DND-41 (cell line): ENCODE data around the gene ABCA3.

Experiments used
- ATAC-seq: fragments of 200-7000 bp; cut with Tn5 transposase; 3 replicates; pipeline ENCODE4 v1.9.1; 2021; ENCODE audit warnings: low read depth; ENCODE audit not compliant: insufficient read depth
- DNase-seq: peaks from one replicate; pipeline ENCODE4 v3.0.0-alpha.2; 2020
- H2AFZ ChIP-seq: 2 replicates; pipeline ENCODE4 v1.6.0; 2012; ENCODE audit warnings: low read depth, low read length
- H3K27ac ChIP-seq: 2 replicates; pipeline ENCODE4 v1.5.1; 2012; ENCODE audit warnings: low read length, inconsistent platforms
- H3K27me3 ChIP-seq: fragments of 200-600 bp; sonication (generic); 2 replicates; pipeline ENCODE4 v1.6.0; 2012; ENCODE audit warnings: low read length, mild to moderate bottlenecking, inconsistent platforms; ENCODE audit not compliant: insufficient read depth, poor library complexity
- H3K36me3 ChIP-seq: 2 replicates; pipeline ENCODE4 v1.5.1; 2012; ENCODE audit warnings: low read length, inconsistent platforms; ENCODE audit not compliant: insufficient read depth
- H3K4me1 ChIP-seq: 2 replicates; pipeline ENCODE4 v1.5.1; 2012; ENCODE audit warnings: mild to moderate bottlenecking, low read length; ENCODE audit not compliant: insufficient read depth
- H3K4me2 ChIP-seq: 2 replicates; pipeline ENCODE4 v1.6.0; 2012; ENCODE audit warnings: mild to moderate bottlenecking, moderate library complexity, low read length, inconsistent platforms; ENCODE audit not compliant: insufficient read depth
- H3K4me3 ChIP-seq, 2 experiments: fragments of 200-600 bp in 1 of 2; shearing (Covaris generic) in 1 of 2; 2 replicates each; pipeline ENCODE4 v1.5.1; 2012 to 2016; ENCODE audit warnings: inconsistent platforms in 2 of 2, low read length in 2 of 2, mild to moderate bottlenecking in 2 of 2, low read depth in 1 of 2, moderate library complexity in 1 of 2
- H3K79me2 ChIP-seq: 2 replicates; pipeline ENCODE4 v1.6.0; 2012; ENCODE audit warnings: low read length, inconsistent platforms; ENCODE audit not compliant: insufficient read depth
- H3K9ac ChIP-seq: 2 replicates; pipeline ENCODE4 v1.6.0; 2012; ENCODE audit warnings: low read depth, mild to moderate bottlenecking, inconsistent platforms, low read length, moderate library complexity
- H3K9me3 ChIP-seq: 2 replicates; pipeline ENCODE4 v1.5.1; 2012; ENCODE audit warnings: low read length, moderate library complexity, mild to moderate bottlenecking, inconsistent platforms; ENCODE audit not compliant: insufficient read depth, severe bottlenecking
- H4K20me1 ChIP-seq: 2 replicates; pipeline ENCODE4 v1.6.0; 2012; ENCODE audit warnings: low read length; ENCODE audit not compliant: insufficient read depth
- EZH2 ChIP-seq: IDR thresholded peaks from 3 replicates; pipeline ENCODE4 v1.6.1; 2012; ENCODE audit warnings: borderline replicate concordance, low read depth, mild to moderate bottlenecking, moderate library complexity, low read length, inconsistent platforms; ENCODE audit not compliant: severe bottlenecking
- TF ChIP-seq, protein P1 (sequence below): IDR thresholded peaks from 2 replicates; pipeline ENCODE4 v1.5.1; 2012; ENCODE audit warnings: borderline replicate concordance, low read length, moderate library complexity, mild to moderate bottlenecking; ENCODE audit not compliant: poor library complexity, severe bottlenecking; ENCODE audit errors: extremely low read depth

ABCA3 gene

DNA sequence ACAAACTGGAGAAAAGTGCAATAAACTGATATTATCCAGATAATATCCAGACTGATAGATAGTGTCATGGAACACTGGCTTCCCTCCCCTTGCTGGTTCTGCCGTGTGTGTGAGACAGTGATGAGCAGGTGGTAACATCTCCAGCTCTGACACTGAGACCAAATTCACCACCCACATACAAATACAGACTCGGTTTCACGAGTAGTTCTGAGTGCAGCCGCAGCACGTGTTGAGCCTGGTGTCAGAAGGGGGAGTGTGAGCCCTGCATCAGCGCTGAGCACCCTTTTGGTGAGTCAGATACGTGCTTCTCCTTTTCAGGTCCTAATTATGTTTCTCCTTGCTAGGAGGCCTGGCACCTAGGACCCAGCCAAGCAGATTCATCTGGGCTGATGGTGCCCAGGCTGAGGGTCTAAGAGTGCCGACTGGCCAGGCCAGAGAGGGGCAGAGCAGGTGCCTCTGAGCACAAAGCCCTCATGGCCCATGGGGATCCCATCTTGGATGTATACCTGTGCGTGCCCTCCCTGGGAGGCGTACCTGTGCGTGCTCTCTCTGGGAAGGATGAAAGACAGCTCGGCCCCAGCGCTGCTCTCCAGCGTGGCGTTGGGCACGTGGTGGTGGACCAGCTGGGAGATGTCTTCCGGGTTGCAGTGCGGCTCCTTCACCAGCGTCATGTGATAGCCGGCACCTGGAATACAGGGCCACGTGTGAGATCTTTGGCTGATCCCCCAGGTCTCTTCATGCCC, 45.3 kb downstream of the ABCA3 start:
- Histone ChIP-seq H2AFZ (no peak overlapping the region), H3K9ac (no peak overlapping the region), H3K4me3 (no peak overlapping the region), H3K4me1 (peaks cover 9% of the 10 kb centered on the region), H3K9me3 (no peaks in the 10 kb centered on the region), H4K20me1 (no peaks in the 10 kb centered on the region), H3K27me3 (no peaks in the 10 kb centered on the region), H3K4me2 (no peak overlapping the region), H3K36me3 (no peaks in the 10 kb centered on the region), H3K27ac (no peak overlapping the region), H3K79me2 (no peaks in the 10 kb centered on the region)
- DNase-seq (no peak), ATAC-seq (no peak)
- TF ChIP-seq EZH2, result no peak
- TF ChIP-seq, protein P1, sequence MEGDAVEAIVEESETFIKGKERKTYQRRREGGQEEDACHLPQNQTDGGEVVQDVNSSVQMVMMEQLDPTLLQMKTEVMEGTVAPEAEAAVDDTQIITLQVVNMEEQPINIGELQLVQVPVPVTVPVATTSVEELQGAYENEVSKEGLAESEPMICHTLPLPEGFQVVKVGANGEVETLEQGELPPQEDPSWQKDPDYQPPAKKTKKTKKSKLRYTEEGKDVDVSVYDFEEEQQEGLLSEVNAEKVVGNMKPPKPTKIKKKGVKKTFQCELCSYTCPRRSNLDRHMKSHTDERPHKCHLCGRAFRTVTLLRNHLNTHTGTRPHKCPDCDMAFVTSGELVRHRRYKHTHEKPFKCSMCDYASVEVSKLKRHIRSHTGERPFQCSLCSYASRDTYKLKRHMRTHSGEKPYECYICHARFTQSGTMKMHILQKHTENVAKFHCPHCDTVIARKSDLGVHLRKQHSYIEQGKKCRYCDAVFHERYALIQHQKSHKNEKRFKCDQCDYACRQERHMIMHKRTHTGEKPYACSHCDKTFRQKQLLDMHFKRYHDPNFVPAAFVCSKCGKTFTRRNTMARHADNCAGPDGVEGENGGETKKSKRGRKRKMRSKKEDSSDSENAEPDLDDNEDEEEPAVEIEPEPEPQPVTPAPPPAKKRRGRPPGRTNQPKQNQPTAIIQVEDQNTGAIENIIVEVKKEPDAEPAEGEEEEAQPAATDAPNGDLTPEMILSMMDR, result no peak

DNA sequence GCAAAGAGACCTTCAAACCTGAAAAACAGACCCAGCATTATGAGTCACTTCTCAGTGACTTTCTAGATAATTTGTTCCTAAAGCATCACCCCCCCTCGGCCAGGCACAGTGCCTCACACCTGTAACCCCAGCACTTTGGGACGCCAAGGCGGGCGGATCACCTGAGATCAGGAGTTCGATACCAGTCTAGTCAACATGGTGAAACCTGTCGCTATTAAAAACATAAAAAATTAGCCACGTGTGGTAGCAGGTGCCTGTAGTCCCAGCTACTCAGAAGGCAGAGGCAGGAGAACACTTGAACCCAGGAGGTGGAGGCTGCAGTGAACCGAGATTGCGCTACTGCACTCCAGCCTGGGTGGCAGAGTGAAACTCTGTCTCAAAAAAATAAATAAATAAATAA, 48.3 kb downstream of the ABCA3 start:
- DNase-seq (no peak), ATAC-seq (no peak)
- no peak overlapping the region for H3K27ac ChIP-seq
- no peaks in the 10 kb centered on the region for H3K9me3 ChIP-seq
- no peaks in the 10 kb centered on the region for H4K20me1 ChIP-seq
- no peak overlapping the region for H3K4me3 ChIP-seq
- no peak overlapping the region for H3K9ac ChIP-seq
- TF ChIP-seq, protein P1, result no peak
- TF ChIP-seq EZH2, result no peak
- H3K79me2 ChIP-seq, result no peaks in the 10 kb centered on the region
- H3K4me2 ChIP-seq, result no peak overlapping the region
- H3K4me1 ChIP-seq, result peaks cover 8% of the 10 kb centered on the region
- no peaks in the 10 kb centered on the region for H3K27me3 ChIP-seq
- H3K36me3 ChIP-seq, result no peaks in the 10 kb centered on the region
- H2AFZ ChIP-seq, result no peak overlapping the region

DNA sequence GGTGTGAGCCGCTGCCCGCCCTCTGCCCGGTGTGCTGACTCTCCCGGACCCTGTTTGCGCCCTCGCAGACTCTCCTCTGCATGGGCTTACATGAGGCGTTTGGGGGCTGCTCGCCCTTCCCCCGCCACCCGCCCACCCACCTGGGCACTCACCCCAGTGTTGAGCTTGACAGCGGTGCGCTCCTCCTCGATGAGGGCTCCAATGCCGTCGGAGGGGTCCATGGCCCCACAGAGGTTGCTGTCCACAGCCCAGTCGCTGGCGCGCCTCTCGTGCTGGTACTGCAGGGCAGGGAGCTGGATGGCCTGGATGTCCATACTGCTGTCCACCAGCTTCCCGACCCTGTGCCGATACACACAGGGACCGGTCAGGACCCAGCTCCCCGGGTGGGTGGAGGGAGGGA, 51.2 kb downstream of the ABCA3 start:
- Histone ChIP-seq H3K9ac (no peak overlapping the region), H2AFZ (no peak overlapping the region), H3K9me3 (no peaks in the 10 kb centered on the region), H4K20me1 (no peaks in the 10 kb centered on the region), H3K79me2 (no peaks in the 10 kb centered on the region), H3K27me3 (no peaks in the 10 kb centered on the region), H3K36me3 (no peaks in the 10 kb centered on the region), H3K27ac (no peak overlapping the region), H3K4me1 (no peaks in the 10 kb centered on the region), H3K4me2 (no peak overlapping the region), H3K4me3 (no peak overlapping the region)
- no peak for ATAC-seq
- no peak for DNase-seq
- no peak for TF ChIP-seq EZH2
- TF ChIP-seq, protein P1, result no peak
